H1 (cell line): Measurements from ENCODE around the gene CUL4A. TPM values are rescaled to one million over a fixed set of nuclear protein-coding genes. Genes with fewer than 3 reads are reported as not detected.

Source experiments
- CTCF ChIA-PET: fragments of 300-600 bp; sonication (Branson Sonifier 250); formaldehyde crosslinking; loops from one replicate; lab custom pipeline; 2021; ENCODE audit not compliant: partially characterized antibody; lab: Charles Lee
- POLR2A ChIA-PET: fragments of 300-600 bp; sonication (Branson Sonifier 250); formaldehyde crosslinking; loops from one replicate; lab custom pipeline; 2021; ENCODE audit warnings: inconsistent platforms; ENCODE audit not compliant: partially characterized antibody; lab: Charles Lee
- DNase-seq, 2 experiments: peaks; one replicate each; pipeline versions ENCODE4 v3.0.0 to v3.0.0-alpha.2; 2010 to 2022; ENCODE audit warnings: low spot score in 2 of 2, low read depth in 1 of 2, mixed read lengths in 1 of 2
- FAIRE-seq: peaks from 2 replicates; lab custom pipeline; 2011; peaks lifted over from hg19 to GRCh38; lab: Jason Lieb, UNC
- H2AFZ ChIP-seq: 2 replicates; pipeline ENCODE4 v1.8.1; 2012; ENCODE audit warnings: low read length, inconsistent platforms
- H2AK5ac ChIP-seq: 2 replicates; pipeline ENCODE4 v1.6.1; 2013; ENCODE audit warnings: low read depth, low read length
- H2BK120ac ChIP-seq: replicated peaks from 2 replicates; pipeline ENCODE3; 2013; ENCODE audit warnings: low read depth, low read length, inconsistent platforms
- H2BK12ac ChIP-seq: 2 replicates; pipeline ENCODE4 v1.6.1; 2013; ENCODE audit warnings: low read depth, low read length
- H2BK15ac ChIP-seq: 2 replicates; pipeline ENCODE4 v1.6.1; 2013; ENCODE audit warnings: low read length
- H2BK20ac ChIP-seq: 2 replicates; pipeline ENCODE4 v1.6.1; 2013; ENCODE audit warnings: low read length
- H2BK5ac ChIP-seq: 2 replicates; pipeline ENCODE4 v1.6.1; 2013; ENCODE audit warnings: low read depth, low read length
- H3K14ac ChIP-seq: 2 replicates; pipeline ENCODE4 v1.6.1; 2013; ENCODE audit warnings: inconsistent platforms; ENCODE audit not compliant: insufficient read length
- H3K18ac ChIP-seq: 2 replicates; pipeline ENCODE4 v1.6.1; 2013; ENCODE audit warnings: low read length; ENCODE audit errors: extremely low read depth
- H3K23ac ChIP-seq: 2 replicates; pipeline ENCODE4 v1.6.1; 2013; ENCODE audit warnings: inconsistent platforms; ENCODE audit not compliant: insufficient read length
- H3K23me2 ChIP-seq: 2 replicates; pipeline ENCODE4 v1.6.1; 2013; ENCODE audit warnings: low read depth, low read length
- H3K27ac ChIP-seq: 2 replicates; pipeline ENCODE4 v1.6.1; 2011; ENCODE audit warnings: low read depth, low read length, inconsistent platforms
- H3K27me3 ChIP-seq, 4 experiments: replicated peaks in 1 of 4; 1 replicate in 1 of 4; 2 replicates in 3 of 4; pipeline versions ENCODE4 v1.6.1 to v1.8.1; 2011 to 2013; ENCODE audit warnings: low read length in 3 of 4, mild to moderate bottlenecking in 3 of 4, inconsistent platforms in 2 of 4, mixed read lengths in 2 of 4, moderate library complexity in 1 of 4; ENCODE audit not compliant: control insufficient read depth in 3 of 4, insufficient read depth in 3 of 4; ENCODE audit errors: extremely low read depth in 1 of 4
- H3K36me3 ChIP-seq, 4 experiments: 2 replicates each; pipeline versions ENCODE4 v1.6.1 to v1.8.1; 2011 to 2013; ENCODE audit warnings: mild to moderate bottlenecking in 4 of 4, low read length in 3 of 4, moderate library complexity in 2 of 4, control low read depth in 1 of 4, inconsistent platforms in 1 of 4; ENCODE audit not compliant: insufficient read depth in 4 of 4, control insufficient read depth in 2 of 4
- H3K4ac ChIP-seq: replicated peaks from 2 replicates; pipeline ENCODE3; 2013; ENCODE audit warnings: low read length, low read depth, mixed read lengths, inconsistent platforms; ENCODE audit not compliant: insufficient read length
- H3K4me1 ChIP-seq, 4 experiments: replicated peaks in 1 of 4; 1 replicate in 1 of 4; 2 replicates in 3 of 4; pipeline versions ENCODE4 v1.6.1 to v1.8.1; 2011 to 2013; ENCODE audit warnings: low read length in 3 of 4, inconsistent platforms in 2 of 4, mixed read lengths in 1 of 4; ENCODE audit not compliant: insufficient read depth in 4 of 4, control insufficient read depth in 3 of 4
- H3K4me2 ChIP-seq, 2 experiments: 2 replicates each; pipeline versions ENCODE4 v1.6.1 to v1.8.1; 2011 to 2013; ENCODE audit warnings: low read depth in 2 of 2, low read length in 2 of 2, control low read depth in 1 of 2, inconsistent platforms in 1 of 2, mild to moderate bottlenecking in 1 of 2; ENCODE audit not compliant: insufficient read depth in 1 of 2
- H3K4me3 ChIP-seq, 4 experiments: fragments of 200-600, 300-600 bp in 1 of 4; sonication (generic), shearing (Covaris generic), sonication (Bioruptor Twin) in 1 of 4; 2 replicates each; pipeline versions ENCODE4 v1.5.1 to v1.8.1; 2011 to 2016; ENCODE audit warnings: low read length in 4 of 4, low read depth in 3 of 4, control low read depth in 2 of 4, inconsistent platforms in 2 of 4, mild to moderate bottlenecking in 2 of 4, mixed read lengths in 1 of 4, moderate library complexity in 1 of 4; ENCODE audit not compliant: insufficient read depth in 2 of 4; ENCODE audit errors: extremely low read depth in 1 of 4
- H3K56ac ChIP-seq: replicated peaks from 2 replicates; pipeline ENCODE3; 2013; ENCODE audit warnings: low read depth, mild to moderate bottlenecking, mixed read lengths, low read length, inconsistent platforms; ENCODE audit not compliant: insufficient read length
- H3K79me1 ChIP-seq: 2 replicates; pipeline ENCODE4 v1.6.1; 2013; ENCODE audit warnings: low read depth, low read length, control low read depth
- H3K79me2 ChIP-seq, 2 experiments: 2 replicates each; pipeline versions ENCODE4 v1.6.1 to v1.8.1; 2012 to 2013; ENCODE audit warnings: low read length in 2 of 2, mild to moderate bottlenecking in 2 of 2, inconsistent platforms in 1 of 2; ENCODE audit not compliant: insufficient read depth in 2 of 2, control insufficient read depth in 1 of 2
- H3K9ac ChIP-seq, 4 experiments: replicated peaks in 1 of 4; 1 replicate in 1 of 4; 2 replicates in 3 of 4; pipeline versions ENCODE4 v1.6.1 to v1.8.1; 2011 to 2013; ENCODE audit warnings: low read depth in 3 of 4, low read length in 3 of 4, control low read depth in 2 of 4, mild to moderate bottlenecking in 2 of 4, moderate library complexity in 2 of 4, inconsistent platforms in 1 of 4; ENCODE audit errors: extremely low read depth in 1 of 4
- H3K9me3 ChIP-seq, 2 experiments: 2 replicates each; pipeline versions ENCODE4 v1.6.1 to v1.8.1; 2012 to 2013; ENCODE audit warnings: mild to moderate bottlenecking in 2 of 2, moderate library complexity in 2 of 2, control low read depth in 1 of 2, inconsistent platforms in 1 of 2, low read depth in 1 of 2, low read length in 1 of 2, mixed read lengths in 1 of 2; ENCODE audit not compliant: insufficient read depth in 2 of 2
- H4K20me1 ChIP-seq, 2 experiments: replicated peaks in 1 of 2; 2 replicates each; pipeline versions ENCODE3 to v1.8.1; 2011 to 2013; ENCODE audit warnings: inconsistent platforms in 2 of 2, low read length in 2 of 2, mild to moderate bottlenecking in 1 of 2; ENCODE audit not compliant: insufficient read depth in 2 of 2, control insufficient read depth in 1 of 2
- H4K5ac ChIP-seq: 2 replicates; pipeline ENCODE4 v1.6.1; 2013; ENCODE audit warnings: low read length, low read depth, mixed read lengths, inconsistent platforms; ENCODE audit not compliant: insufficient read length
- H4K8ac ChIP-seq: 2 replicates; pipeline ENCODE4 v1.8.0; 2013; ENCODE audit warnings: mild to moderate bottlenecking, moderate library complexity, low read length, inconsistent platforms; ENCODE audit not compliant: insufficient read depth; ENCODE audit errors: extremely low read depth
- H4K91ac ChIP-seq: replicated peaks from 2 replicates; pipeline ENCODE3; 2013; ENCODE audit warnings: low read length, mixed read lengths, inconsistent platforms; ENCODE audit not compliant: insufficient read length
- CBX5 ChIP-seq: fragments of 300-800, 300-1000 bp; sonication (generic); IDR thresholded peaks from 2 replicates; pipeline ENCODE4 v1.7.1; 2016; ENCODE audit warnings: antibody characterized with exemption, low read length, low read depth
- HDAC6 ChIP-seq: IDR thresholded peaks from one replicate; pipeline ENCODE4 v1.7.1; 2012; ENCODE audit warnings: low read depth, mild to moderate bottlenecking, inconsistent platforms, low read length, moderate library complexity
- KDM5A ChIP-seq: fragments of 200-600 bp; IDR thresholded peaks from 2 replicates; pipeline ENCODE4 v1.7.1; 2012; ENCODE audit warnings: mild to moderate bottlenecking, low read length, inconsistent platforms, mixed read lengths
- NANOG ChIP-seq: IDR thresholded peaks from 2 replicates; pipeline ENCODE4 v1.6.1; 2011; ENCODE audit warnings: low read length, low read depth, mild to moderate bottlenecking, inconsistent platforms; ENCODE audit not compliant: insufficient read depth, poor library complexity, severe bottlenecking
- POU5F1 ChIP-seq: IDR thresholded peaks from 2 replicates; pipeline ENCODE4 v1.6.1; 2011; ENCODE audit warnings: low read depth, mild to moderate bottlenecking, low read length, moderate library complexity
- RBBP5 ChIP-seq: IDR thresholded peaks from 2 replicates; pipeline ENCODE4 v1.7.1; 2012; ENCODE audit warnings: low read depth, mild to moderate bottlenecking, inconsistent platforms, low read length, moderate library complexity, borderline replicate concordance
- SAP30 ChIP-seq: fragments of 300-600 bp; sonication (generic); IDR thresholded peaks from 2 replicates; pipeline ENCODE4 v1.7.1; 2012; ENCODE audit warnings: low read length, moderate library complexity, mild to moderate bottlenecking, inconsistent platforms; ENCODE audit not compliant: insufficient read depth, insufficient replicate concordance
- SIX5 ChIP-seq: IDR thresholded peaks from 2 replicates; pipeline ENCODE4 v1.6.1; 2011; ENCODE audit warnings: mild to moderate bottlenecking, low read depth, low read length
- SP2 ChIP-seq: IDR thresholded peaks from 2 replicates; pipeline ENCODE4 v1.6.1; 2012; ENCODE audit warnings: mild to moderate bottlenecking, low read length, inconsistent platforms
- SP4 ChIP-seq: IDR thresholded peaks from 2 replicates; pipeline ENCODE4 v1.6.1; 2012; ENCODE audit warnings: low read length, inconsistent platforms
- SRF ChIP-seq: IDR thresholded peaks from 2 replicates; pipeline ENCODE4 v1.6.1; 2011; ENCODE audit warnings: mild to moderate bottlenecking, low read depth, low read length, moderate library complexity
- ZNF274 ChIP-seq: IDR thresholded peaks from 2 replicates; pipeline ENCODE4 v1.7.0; 2012; ENCODE audit warnings: low read length, borderline replicate concordance; ENCODE audit errors: extremely low read depth
- WGBS, 2 experiments: shearing (Covaris generic) in 1 of 2; methylation state at CpG; one replicate each; pipeline versions ENCODE4 v1.1.6 to v1.1.7; 2013 to 2015; ENCODE audit warnings: low lambda C conversion rate in 2 of 2, mixed read lengths in 2 of 2, inconsistent platforms in 1 of 2, low coverage in 1 of 2, missing lambda C conversion rate in 1 of 2; ENCODE audit not compliant: insufficient replicate concordance in 2 of 2, insufficient coverage in 1 of 2, insufficient read length in 1 of 2; ENCODE audit errors: extremely low coverage in 1 of 2, missing lambda C conversion rate in 1 of 2; 5-methylcytosine and 5-hydroxymethylcytosine counted together
- polyA plus RNA-seq, 7 experiments: library from polyadenylated mRNA; depleted of rRNA in 3 of 7; stranded (reverse) in 5 of 7; unstranded in 2 of 7; fragments of >200 nt in 5 of 7; fragments of 200-250 nt in 2 of 7; gene quantifications; 1 replicate in 5 of 7; 2 replicates in 1 of 7; 4 replicates in 1 of 7; pipeline versions ENCODE4 v1.2.1 to v1.2.3, GENCODE V29; 2011 to 2013; ENCODE audit warnings: missing spikeins in 2 of 7, mixed read lengths in 2 of 7
- total RNA-seq: library from RNA; stranded (reverse); fragmentation: NEBNext Ultra II Directional; extraction: Animal tissue kit (Norgen Biotek cat#: 25700); gene quantifications from 2 replicates; pipeline ENCODE4 v1.2.1, GENCODE V29; 2021
- TF ChIP-seq, protein P1 (sequence below): IDR thresholded peaks from 2 replicates; pipeline ENCODE4 v1.6.1; 2011; ENCODE audit warnings: low read length, improper control_type of control experiment

CUL4A gene
- total and polyA plus RNA-seq, 2 of the 8 experiments (the other 6 are each of a cell fraction or from before 2014, with no cell fraction given) = 54.7 to 101 TPM

DNA sequence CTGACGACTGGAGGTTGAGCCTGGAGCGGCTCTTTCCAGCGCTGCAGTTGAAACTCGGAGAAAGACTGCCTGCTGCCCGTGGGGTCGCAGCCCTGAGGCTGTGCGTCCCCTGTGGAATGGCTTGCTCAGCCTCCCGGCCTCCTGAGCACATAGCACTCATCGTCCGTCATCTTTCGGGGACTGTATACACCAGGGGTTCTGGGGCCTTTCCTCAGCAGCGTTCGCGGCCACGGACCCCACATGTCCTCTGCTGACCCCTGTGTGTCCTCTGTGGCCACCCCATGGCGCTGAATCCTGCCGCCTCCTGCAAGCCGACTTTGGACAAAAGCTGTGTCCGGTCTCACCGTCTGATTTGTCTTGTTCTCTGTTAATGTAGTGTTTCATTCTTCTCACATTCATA is 20.4 kb downstream of the CUL4A start:
- H3K4me2 ChIP-seq = no peak overlapping the region
- no peaks in the 10 kb centered on the region; the same call in 1 of the 2 replicates for H3K23me2 ChIP-seq
- ChIA-PET CTCF (interaction anchor here (1.0 to 1.6 kb wide), 2 partner anchors 12 to 20 kb away, joined by 3 read pairs; partner anchors contain the start of gene CUL4A), POLR2A (interaction anchor here (0.6 to 1.5 kb wide), 4 partner anchors 12 to 327 kb away, joined by 3 to 4 read pairs (median 4); no protein-coding TSS in a partner anchor)
- H3K4ac ChIP-seq = no peak overlapping the region
- no peak overlapping the region; the same call in 1 of the 2 replicates for H4K8ac ChIP-seq
- no peak overlapping the region for H3K23ac ChIP-seq
- no peak overlapping the region for H2BK15ac ChIP-seq
- H2BK12ac ChIP-seq = no peak overlapping the region
- TF ChIP-seq SP4 (no peak), SAP30 (no peak), ZNF274 (no peak), SIX5 (no peak), HDAC6 (no peak), KDM5A (no peak), RBBP5 (no peak), SRF (no peak), POU5F1 (no peak), CBX5 (no peak), NANOG (no peak), SP2 (no peak)
- TF ChIP-seq, protein P1, sequence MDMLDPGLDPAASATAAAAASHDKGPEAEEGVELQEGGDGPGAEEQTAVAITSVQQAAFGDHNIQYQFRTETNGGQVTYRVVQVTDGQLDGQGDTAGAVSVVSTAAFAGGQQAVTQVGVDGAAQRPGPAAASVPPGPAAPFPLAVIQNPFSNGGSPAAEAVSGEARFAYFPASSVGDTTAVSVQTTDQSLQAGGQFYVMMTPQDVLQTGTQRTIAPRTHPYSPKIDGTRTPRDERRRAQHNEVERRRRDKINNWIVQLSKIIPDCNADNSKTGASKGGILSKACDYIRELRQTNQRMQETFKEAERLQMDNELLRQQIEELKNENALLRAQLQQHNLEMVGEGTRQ = no peak
- H3K4me3 ChIP-seq = no peak overlapping the region
- H3K9me3 ChIP-seq = no peaks in the 10 kb centered on the region
- no peak overlapping the region for H3K27ac ChIP-seq
- H4K5ac ChIP-seq = no peak overlapping the region
- H3K4me1 ChIP-seq = no peaks in the 10 kb centered on the region
- peaks cover 10 to 18% of the 10 kb centered on the region in 2 experiments for H4K20me1 ChIP-seq
- peaks cover 5% of the 10 kb centered on the region; the same call in 1 of the 2 replicates for H3K79me1 ChIP-seq
- no peak overlapping the region for H4K91ac ChIP-seq
- WGBS, 2 experiments = 95% methylated on average over 19 of the region's 20 CpGs; no CpG with 5 or more reads in 1 of the 2 experiments
- H3K18ac ChIP-seq = no peak overlapping the region
- no peak overlapping the region for H3K9ac ChIP-seq
- no peak overlapping the region for H3K56ac ChIP-seq
- no peak for DNase-seq
- peaks cover 17 to 62% (median 46%) of the 10 kb centered on the region in 4 experiments for H3K36me3 ChIP-seq
- no peak overlapping the region for H3K14ac ChIP-seq
- no peak overlapping the region for H2AFZ ChIP-seq
- H3K79me2 ChIP-seq = peaks cover 0 to 13% of the 10 kb centered on the region in 2 experiments; a peak in 2 of 4 replicates
- H3K27me3 ChIP-seq = no peaks in the 10 kb centered on the region
- no peak overlapping the region for H2AK5ac ChIP-seq
- H2BK5ac ChIP-seq = no peak overlapping the region; the same call in 1 of the 2 replicates
- no peak overlapping the region for H2BK120ac ChIP-seq
- no peak overlapping the region for H2BK20ac ChIP-seq
- no peak for FAIRE-seq
